Right lobe of liver (tissue), 6 donors: ENCODE results near the gene DCAF4L1. TPM values are rescaled to one million over a fixed set of nuclear protein-coding genes. Genes with fewer than 3 reads are reported as not detected.

ENCODE experiments used
- ATAC-seq, 4 donors: fragments of 200-7000 bp; cut with Tn5 transposase; one replicate each; pipeline ENCODE4 v1.9.1; 2020; ENCODE audit warnings: mild to moderate bottlenecking in 4 of 4, moderate library complexity in 4 of 4
- DNase-seq, 3 donors: peaks; one replicate each; pipeline ENCODE4 v3.0.0-alpha.2; 2020
- H3K27ac ChIP-seq, 3 donors: fragments of 200-600 bp; one replicate each; pipeline ENCODE4 v1.8.0; 2022
- H3K27me3 ChIP-seq, 2 donors: fragments of 200-600 bp; one replicate each; pipeline ENCODE4 v1.8.0; 2022
- H3K36me3 ChIP-seq, 4 donors: fragments of 200-600 bp; sonication (generic) in 1 of 4; one replicate each; pipeline versions ENCODE4 v1.5.1 to v1.8.0; 2017 to 2022; ENCODE audit warnings: control low read depth in 1 of 4
- H3K4me1 ChIP-seq, 4 donors: fragments of 200-600 bp; sonication (generic) in 1 of 4; one replicate each; pipeline versions ENCODE4 v1.5.1 to v1.8.0; 2017 to 2022; ENCODE audit warnings: control low read depth in 1 of 4
- H3K4me3 ChIP-seq, 3 donors: fragments of 200-600 bp; one replicate each; pipeline ENCODE4 v1.8.0; 2022
- H3K9me3 ChIP-seq, 4 donors: fragments of 200-600 bp; sonication (generic) in 1 of 4; one replicate each; pipeline versions ENCODE4 v1.5.1 to v1.8.0; 2017 to 2022; ENCODE audit warnings: control low read depth in 1 of 4
- POLR2A ChIP-seq: fragments of 450-650 bp; IDR thresholded peaks from one replicate; pipeline ENCODE4 v1.6.1; 2017; ENCODE audit warnings: antibody characterized with exemption, mild to moderate bottlenecking
- WGBS: methylation state at CpG from one replicate; pipeline ENCODE4 v1.1.6; 2018; ENCODE audit warnings: low coverage, low lambda C conversion rate; ENCODE audit not compliant: insufficient coverage; ENCODE audit errors: missing lambda C conversion rate; 5-methylcytosine and 5-hydroxymethylcytosine counted together
- intact Hi-C, 2 donors: fragments of 100-400 bp; cut with DNase I; formaldehyde crosslinking; loops; one replicate each; pipeline versions ENCODE4 v1.11.2 to v1.14.1; 2022
- total RNA-seq, 6 experiments: library from RNA; depleted of rRNA in 2 of 6; stranded (reverse); fragments of >200 nt in 2 of 6; fragmentation: NEBNext Ultra II Directional in 3 of 6; extraction: Animal tissue kit (Norgen Biotek cat#: 25700) in 3 of 6; gene quantifications; one replicate each; pipeline versions ENCODE4 v1.1.0 to v1.2.4, GENCODE V29; 2016 to 2023
- TF ChIP-seq, protein P1 (sequence below), 4 donors: fragments of 200-600 bp in 3 of 4; fragments of 450-650 bp in 1 of 4; IDR thresholded peaks; one replicate each; pipeline versions ENCODE4 v1.5.1 to v1.8.0; 2016 to 2022; ENCODE audit warnings: antibody characterized with exemption in 4 of 4, mild to moderate bottlenecking in 2 of 4
- donor health status: DM: no; HTN: yes; CAD: no.
- donor health status: DM: no; HTN: no; CAD: no.
- donor health status: DM: no; HTN: no; CAD: no.
- donor health status: DM: no; HTN: yes; CAD: no.
- donor health status: DM: no; HTN: yes; CAD: no.

DCAF4L1 gene
- total RNA-seq, 6 experiments from 2014 or later, result 0.04 to 0.31 (median 0.15) TPM

GRCh38 chr4:41994461-41994985 lies 13.0 kb downstream of the DCAF4L1 start:
- Histone ChIP-seq H3K36me3 (no peaks in the 10 kb centered on the region), H3K4me1 (peaks cover 0 to 14% (median 3%) of the 10 kb centered on the region in 4 donors), H3K27me3 (no peaks in the 10 kb centered on the region), H3K27ac (no peak overlapping the region), H3K4me3 (no peak overlapping the region), H3K9me3 (no peaks in the 10 kb centered on the region)
- 85% methylated on average over 3 of the region's 3 CpGs for WGBS
- DNase-seq (no peak), ATAC-seq (no peak)
- no peak for TF ChIP-seq POLR2A
- TF ChIP-seq, protein P1, sequence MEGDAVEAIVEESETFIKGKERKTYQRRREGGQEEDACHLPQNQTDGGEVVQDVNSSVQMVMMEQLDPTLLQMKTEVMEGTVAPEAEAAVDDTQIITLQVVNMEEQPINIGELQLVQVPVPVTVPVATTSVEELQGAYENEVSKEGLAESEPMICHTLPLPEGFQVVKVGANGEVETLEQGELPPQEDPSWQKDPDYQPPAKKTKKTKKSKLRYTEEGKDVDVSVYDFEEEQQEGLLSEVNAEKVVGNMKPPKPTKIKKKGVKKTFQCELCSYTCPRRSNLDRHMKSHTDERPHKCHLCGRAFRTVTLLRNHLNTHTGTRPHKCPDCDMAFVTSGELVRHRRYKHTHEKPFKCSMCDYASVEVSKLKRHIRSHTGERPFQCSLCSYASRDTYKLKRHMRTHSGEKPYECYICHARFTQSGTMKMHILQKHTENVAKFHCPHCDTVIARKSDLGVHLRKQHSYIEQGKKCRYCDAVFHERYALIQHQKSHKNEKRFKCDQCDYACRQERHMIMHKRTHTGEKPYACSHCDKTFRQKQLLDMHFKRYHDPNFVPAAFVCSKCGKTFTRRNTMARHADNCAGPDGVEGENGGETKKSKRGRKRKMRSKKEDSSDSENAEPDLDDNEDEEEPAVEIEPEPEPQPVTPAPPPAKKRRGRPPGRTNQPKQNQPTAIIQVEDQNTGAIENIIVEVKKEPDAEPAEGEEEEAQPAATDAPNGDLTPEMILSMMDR (IDR thresholded peaks at IDR 0.05), result no peak
- intact Hi-C loops, result no loop called here

- intact Hi-C loops, result no loop called here
- ATAC-seq (no peak), DNase-seq (no peak)
- Histone ChIP-seq H3K9me3 (no peaks in the 10 kb centered on the region), H3K27ac (no peak overlapping the region), H3K4me1 (no peaks in the 10 kb centered on the region), H3K27me3 (no peaks in the 10 kb centered on the region), H3K4me3 (no peak overlapping the region), H3K36me3 (no peaks in the 10 kb centered on the region)
- TF ChIP-seq POLR2A, result no peak
- TF ChIP-seq, protein P1 (IDR thresholded peaks at IDR 0.05), result no peak
- 89% methylated on average over 3 of the region's 3 CpGs for WGBS
Observed at GRCh38 chr4:41998019-41998418, 16.5 kb downstream of the DCAF4L1 start.

DNA sequence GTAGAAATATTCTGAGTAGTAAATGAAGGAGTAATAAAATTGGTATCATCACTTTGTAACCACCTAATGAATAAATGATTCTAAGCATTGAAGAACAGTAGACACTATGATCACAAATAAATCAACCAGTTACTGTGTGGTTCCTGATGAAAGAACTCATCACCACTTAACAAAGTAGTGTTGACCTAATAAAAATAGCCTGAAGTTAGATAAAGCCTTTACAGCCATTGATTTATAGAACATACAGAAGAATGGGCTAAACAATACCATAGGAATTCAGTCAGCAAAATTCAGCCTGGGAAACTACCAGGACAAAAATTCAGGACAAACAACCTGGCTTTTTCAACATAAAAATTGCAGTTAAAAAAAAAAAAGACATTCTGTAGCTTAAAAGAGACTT lies 17.8 kb downstream of the DCAF4L1 start:
- no peak for ATAC-seq

DNA sequence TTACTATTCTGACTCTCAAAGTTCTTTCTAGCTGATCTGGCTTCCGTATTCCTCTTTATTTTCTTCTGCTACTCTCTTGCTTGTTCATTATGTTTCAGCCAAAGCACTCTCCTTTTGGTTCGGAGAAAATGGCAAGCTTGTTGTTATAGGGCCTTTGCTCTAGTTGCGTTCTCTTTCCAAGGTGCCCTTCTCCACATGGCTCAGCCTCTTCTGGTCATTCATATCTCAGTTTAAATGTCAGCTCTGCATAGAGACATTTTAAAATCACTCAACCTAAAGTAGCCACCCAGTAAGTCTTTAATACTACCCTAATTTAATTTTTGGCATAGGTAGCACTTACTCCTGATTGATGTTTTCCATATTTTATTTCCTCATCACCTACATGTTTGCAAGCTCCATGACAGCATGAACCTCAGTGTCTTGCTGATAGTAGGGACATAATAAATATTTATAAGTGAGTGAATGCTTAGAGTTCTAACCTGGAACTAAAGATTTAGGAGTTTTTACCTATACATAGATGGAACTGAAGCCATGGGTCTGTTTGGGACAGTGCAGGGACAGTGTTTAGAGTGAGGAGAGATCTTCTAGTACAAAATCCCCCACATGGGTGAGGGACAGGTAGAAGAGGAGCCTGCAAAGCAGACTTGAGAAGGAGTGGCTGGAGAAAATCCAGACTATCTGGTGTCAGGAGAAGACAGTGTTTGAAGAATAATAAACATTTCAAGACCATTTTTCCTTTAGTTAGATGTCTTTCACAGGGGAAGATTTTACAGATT lies 26.6 kb downstream of the DCAF4L1 start:
- TF ChIP-seq, protein P1 (IDR thresholded peaks at IDR 0.05), result no peak
- no peak for TF ChIP-seq POLR2A
- no peak overlapping the region for H3K27ac ChIP-seq
- DNase-seq (no peak), ATAC-seq (no peak)
- intact Hi-C loops, result no loop called here
- no peaks in the 10 kb centered on the region for H3K36me3 ChIP-seq
- H3K4me3 ChIP-seq, result no peak overlapping the region
- WGBS, result 93% methylated on average over 3 of the region's 3 CpGs
- H3K9me3 ChIP-seq, result no peaks in the 10 kb centered on the region
- H3K4me1 ChIP-seq, result no peaks in the 10 kb centered on the region
- H3K27me3 ChIP-seq, result no peaks in the 10 kb centered on the region

More for the DNA sequence above, 17.8 kb downstream of the DCAF4L1 start:
- DNase-seq, result no peak
- TF ChIP-seq POLR2A, result no peak
- TF ChIP-seq, protein P1 (IDR thresholded peaks at IDR 0.05), result no peak
- Histone ChIP-seq H3K27me3 (no peaks in the 10 kb centered on the region), H3K4me3 (no peak overlapping the region), H3K27ac (no peak overlapping the region), H3K9me3 (no peaks in the 10 kb centered on the region), H3K36me3 (no peaks in the 10 kb centered on the region), H3K4me1 (no peaks in the 10 kb centered on the region)
- intact Hi-C loops, result no loop called here
